D721Med (cell line): ENCODE data around the gene CEP85L.

ENCODE experiments used
- DNase-seq: peaks from one replicate; pipeline ENCODE4 v3.0.0; 2011; ENCODE audit warnings: low spot score; ENCODE audit not compliant: insufficient read length
- FAIRE-seq: peaks from 2 replicates; lab custom pipeline; 2011; peaks lifted over from hg19 to GRCh38; lab: Jason Lieb, UNC
- CTCF ChIP-seq: IDR thresholded peaks from 2 replicates; pipeline ENCODE4 v1.5.1; 2012; ENCODE audit warnings: mild to moderate bottlenecking, control low read depth; ENCODE audit not compliant: insufficient read depth; ENCODE audit errors: missing control alignments

The CEP85L gene

GRCh38 chr6:118661831-118662230, 10.4 kb upstream of the CEP85L start:
- TF ChIP-seq CTCF, result no peak
- DNase-seq (no peak), FAIRE-seq (no peak)

- no peak for TF ChIP-seq CTCF
- DNase-seq (no peak), FAIRE-seq (no peak)
Observed at GRCh38 chr6:118660218-118660569, 8.8 kb upstream of the CEP85L start.

- no peak for TF ChIP-seq CTCF
- DNase-seq (no peak), FAIRE-seq (no peak)
Observed at GRCh38 chr6:118659513-118660217, 8.3 kb upstream of the CEP85L start.

GRCh38 chr6:118656847-118657451, 5.6 kb upstream of the CEP85L start:
- no peak for TF ChIP-seq CTCF
- DNase-seq, result no peak
- FAIRE-seq, result no peak

- TF ChIP-seq CTCF, result no peak
- no peak for FAIRE-seq
- no peak for DNase-seq
Observed at GRCh38 chr6:118652051-118652615, 742 bp upstream of the CEP85L start.

GRCh38 chr6:118650582-118651281, 659 bp downstream of the CEP85L start:
- TF ChIP-seq CTCF, result no peak
- no peak for FAIRE-seq
- no peak for DNase-seq
